HepG2 (cell line): ENCODE measurements around the gene ESAM. TPM values are rescaled to one million over a fixed set of nuclear protein-coding genes. Genes with fewer than 3 reads are reported as not detected.

Source experiments
- ARID2 ChIP-seq: sonication (generic); formaldehyde crosslinking; IDR thresholded peaks from 2 replicates; pipeline ENCODE4 v1.8.1; 2022; ENCODE audit warnings: mild to moderate bottlenecking, missing genetic modification reagents, borderline replicate concordance
- DNMT1 ChIP-seq: sonication (generic); formaldehyde crosslinking; IDR thresholded peaks from 2 replicates; pipeline ENCODE4 v1.5.1; 2020; ENCODE audit warnings: mild to moderate bottlenecking, missing genetic modification reagents
- FOXC1 ChIP-seq: sonication (generic); formaldehyde crosslinking; IDR thresholded peaks from 2 replicates; pipeline ENCODE4 v1.8.0; 2022; ENCODE audit warnings: mild to moderate bottlenecking, missing genetic modification reagents, borderline replicate concordance
- KLF9 ChIP-seq: IDR thresholded peaks from 2 replicates; pipeline ENCODE4 v1.6.1; 2016; ENCODE audit warnings: low read depth
- SAFB2 ChIP-seq: sonication (generic); formaldehyde crosslinking; IDR thresholded peaks from 2 replicates; pipeline ENCODE4 v1.5.1; 2020; ENCODE audit warnings: missing genetic modification reagents, low read depth, mild to moderate bottlenecking, borderline replicate concordance
- ZFP36L2 ChIP-seq: sonication (generic); formaldehyde crosslinking; IDR thresholded peaks from 2 replicates; pipeline ENCODE4 v1.4.0; 2020; ENCODE audit warnings: missing genetic modification reagents
- ZNF160 ChIP-seq: sonication (generic); formaldehyde crosslinking; IDR thresholded peaks from 2 replicates; pipeline ENCODE4 v1.8.0; 2022; ENCODE audit warnings: mild to moderate bottlenecking, inconsistent platforms, missing genetic modification reagents
- ZNF367 ChIP-seq: sonication (generic); formaldehyde crosslinking; IDR thresholded peaks from 2 replicates; pipeline ENCODE4 v1.4.0; 2020; ENCODE audit warnings: missing genetic modification reagents, borderline replicate concordance
- ZNF543 ChIP-seq: sonication (generic); formaldehyde crosslinking; IDR thresholded peaks from 2 replicates; pipeline ENCODE4 v1.4.0; 2020; ENCODE audit warnings: mild to moderate bottlenecking, missing genetic modification reagents
- ZNF567 ChIP-seq: sonication (generic); formaldehyde crosslinking; IDR thresholded peaks from 2 replicates; pipeline ENCODE4 v1.8.1; 2023; ENCODE audit warnings: mild to moderate bottlenecking, missing genetic modification reagents, borderline replicate concordance
- ZNF782 ChIP-seq: sonication (generic); formaldehyde crosslinking; IDR thresholded peaks from 2 replicates; pipeline ENCODE4 v1.4.0; 2020; ENCODE audit warnings: missing genetic modification reagents, mild to moderate bottlenecking, borderline replicate concordance
- ZNF792 ChIP-seq: IDR thresholded peaks from 2 replicates; pipeline ENCODE4 v1.6.1; 2016
- polyA plus RNA-seq, 8 experiments: library from polyadenylated mRNA; depleted of rRNA in 3 of 8; stranded (reverse) in 7 of 8; unstranded in 1 of 8; fragments of >200 nt; fragmentation: Illumina TruSeq in 4 of 8; extraction: Trizol in 4 of 8; gene quantifications; 2 replicates each; pipeline versions ENCODE4 v1.2.1 to v1.2.3, GENCODE V29; 2011 to 2016; ENCODE audit warnings: low read depth in 4 of 8, missing spikeins in 1 of 8, mixed read lengths in 1 of 8; ENCODE audit not compliant: insufficient read depth in 1 of 8
- total RNA-seq, 5 experiments: library from RNA; depleted of rRNA; stranded (reverse); fragments of >200 nt; fragmentation: Illumina TruSeq; extraction: Trizol; gene quantifications; 2 replicates each; pipeline ENCODE4 v1.2.3, GENCODE V29; 2016; ENCODE audit warnings: low read depth in 1 of 5
- TF ChIP-seq, protein P1 (sequence below): sonication (generic); formaldehyde crosslinking; IDR thresholded peaks from 2 replicates; pipeline ENCODE4 v1.4.0; 2020; ENCODE audit warnings: missing genetic modification reagents
- TF ChIP-seq, protein P2 (sequence below): sonication (generic); formaldehyde crosslinking; IDR thresholded peaks from 2 replicates; pipeline ENCODE4 v1.4.0; 2020; ENCODE audit warnings: mild to moderate bottlenecking, low read depth, missing genetic modification reagents
- TF ChIP-seq, protein P3 (sequence below): sonication (generic); formaldehyde crosslinking; IDR thresholded peaks from 2 replicates; pipeline ENCODE4 v1.4.0; 2020; ENCODE audit warnings: mild to moderate bottlenecking, missing genetic modification reagents
- TF ChIP-seq, protein P4 (sequence below): sonication (generic); formaldehyde crosslinking; IDR thresholded peaks from 2 replicates; pipeline ENCODE4; 2020; ENCODE audit warnings: missing genetic modification reagents, mild to moderate bottlenecking, borderline replicate concordance
- TF ChIP-seq, protein P5 (sequence below): sonication (generic); formaldehyde crosslinking; IDR thresholded peaks from 2 replicates; pipeline ENCODE4 v1.5.0; 2020; ENCODE audit warnings: mild to moderate bottlenecking, low read depth, missing genetic modification reagents, borderline replicate concordance
- TF ChIP-seq, protein P6 (sequence below): sonication (generic); formaldehyde crosslinking; IDR thresholded peaks from 2 replicates; pipeline ENCODE4 v1.5.1; 2020; ENCODE audit warnings: mild to moderate bottlenecking, missing genetic modification reagents, moderate library complexity

ESAM gene
- total and polyA plus RNA-seq, 2 of the 13 experiments (the other 11 are each of a cell fraction or from before 2014, with no cell fraction given) = 1.2 to 6.8 TPM

DNA sequence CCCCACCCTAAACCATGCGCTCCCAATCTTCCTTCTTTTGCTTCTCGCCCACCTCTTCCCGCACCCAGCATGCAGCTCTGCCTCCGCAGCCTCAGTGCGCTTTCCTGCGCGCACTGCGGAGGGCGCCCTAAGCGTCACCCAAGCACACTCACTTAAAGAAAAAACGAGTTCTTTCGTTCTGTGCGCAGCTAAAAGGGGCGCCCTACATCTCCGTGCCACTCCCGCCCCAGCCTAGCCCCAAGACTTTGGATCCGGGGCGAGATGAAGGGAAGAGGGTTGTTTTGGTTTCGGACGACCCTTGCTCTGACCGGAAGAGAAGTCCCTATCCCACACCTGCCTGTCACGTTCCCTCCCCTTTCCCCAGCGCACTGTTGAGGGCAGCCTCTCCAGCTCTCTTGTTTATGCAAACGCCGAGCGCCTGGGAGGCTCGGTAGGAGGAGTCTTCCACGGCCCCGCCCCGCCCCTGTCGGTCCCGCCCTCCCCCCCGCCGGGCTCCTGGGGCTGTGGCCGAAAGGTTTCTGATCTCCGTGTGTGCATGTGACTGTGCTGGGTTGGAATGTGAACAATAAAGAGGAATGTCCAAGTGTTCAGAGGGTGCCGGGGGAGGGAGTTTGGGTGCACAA lies 15.4 kb downstream of the ESAM start (continued):
- TF ChIP-seq SAFB2 (CRISPR knock-in tag) = peak; percentile 73; the same call in 1 of the 2 replicates
- TF ChIP-seq ZNF160 = 0 out of 2 replicates have a peak, but pooled peaks have one; percentile 28
- TF ChIP-seq, protein P1, sequence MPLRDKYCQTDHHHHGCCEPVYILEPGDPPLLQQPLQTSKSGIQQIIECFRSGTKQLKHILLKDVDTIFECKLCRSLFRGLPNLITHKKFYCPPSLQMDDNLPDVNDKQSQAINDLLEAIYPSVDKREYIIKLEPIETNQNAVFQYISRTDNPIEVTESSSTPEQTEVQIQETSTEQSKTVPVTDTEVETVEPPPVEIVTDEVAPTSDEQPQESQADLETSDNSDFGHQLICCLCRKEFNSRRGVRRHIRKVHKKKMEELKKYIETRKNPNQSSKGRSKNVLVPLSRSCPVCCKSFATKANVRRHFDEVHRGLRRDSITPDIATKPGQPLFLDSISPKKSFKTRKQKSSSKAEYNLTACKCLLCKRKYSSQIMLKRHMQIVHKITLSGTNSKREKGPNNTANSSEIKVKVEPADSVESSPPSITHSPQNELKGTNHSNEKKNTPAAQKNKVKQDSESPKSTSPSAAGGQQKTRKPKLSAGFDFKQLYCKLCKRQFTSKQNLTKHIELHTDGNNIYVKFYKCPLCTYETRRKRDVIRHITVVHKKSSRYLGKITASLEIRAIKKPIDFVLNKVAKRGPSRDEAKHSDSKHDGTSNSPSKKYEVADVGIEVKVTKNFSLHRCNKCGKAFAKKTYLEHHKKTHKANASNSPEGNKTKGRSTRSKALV (CRISPR knock-in tag) = peak; percentile 85
- no peak for TF ChIP-seq ZNF567 (CRISPR knock-in tag)
- TF ChIP-seq, protein P2, sequence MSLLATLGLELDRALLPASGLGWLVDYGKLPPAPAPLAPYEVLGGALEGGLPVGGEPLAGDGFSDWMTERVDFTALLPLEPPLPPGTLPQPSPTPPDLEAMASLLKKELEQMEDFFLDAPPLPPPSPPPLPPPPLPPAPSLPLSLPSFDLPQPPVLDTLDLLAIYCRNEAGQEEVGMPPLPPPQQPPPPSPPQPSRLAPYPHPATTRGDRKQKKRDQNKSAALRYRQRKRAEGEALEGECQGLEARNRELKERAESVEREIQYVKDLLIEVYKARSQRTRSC (CRISPR knock-in tag) = no peak
- no peak for TF ChIP-seq FOXC1
- TF ChIP-seq ZNF782 (CRISPR knock-in tag) = peak; percentile 1; the same call in 1 of the 2 replicates
- TF ChIP-seq, protein P3, sequence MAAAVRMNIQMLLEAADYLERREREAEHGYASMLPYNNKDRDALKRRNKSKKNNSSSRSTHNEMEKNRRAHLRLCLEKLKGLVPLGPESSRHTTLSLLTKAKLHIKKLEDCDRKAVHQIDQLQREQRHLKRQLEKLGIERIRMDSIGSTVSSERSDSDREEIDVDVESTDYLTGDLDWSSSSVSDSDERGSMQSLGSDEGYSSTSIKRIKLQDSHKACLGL (CRISPR knock-in tag) = 0 out of 2 replicates have a peak, but pooled peaks have one; percentile 71
- TF ChIP-seq ARID2 (CRISPR knock-in tag) = no peak
- TF ChIP-seq, protein P4, sequence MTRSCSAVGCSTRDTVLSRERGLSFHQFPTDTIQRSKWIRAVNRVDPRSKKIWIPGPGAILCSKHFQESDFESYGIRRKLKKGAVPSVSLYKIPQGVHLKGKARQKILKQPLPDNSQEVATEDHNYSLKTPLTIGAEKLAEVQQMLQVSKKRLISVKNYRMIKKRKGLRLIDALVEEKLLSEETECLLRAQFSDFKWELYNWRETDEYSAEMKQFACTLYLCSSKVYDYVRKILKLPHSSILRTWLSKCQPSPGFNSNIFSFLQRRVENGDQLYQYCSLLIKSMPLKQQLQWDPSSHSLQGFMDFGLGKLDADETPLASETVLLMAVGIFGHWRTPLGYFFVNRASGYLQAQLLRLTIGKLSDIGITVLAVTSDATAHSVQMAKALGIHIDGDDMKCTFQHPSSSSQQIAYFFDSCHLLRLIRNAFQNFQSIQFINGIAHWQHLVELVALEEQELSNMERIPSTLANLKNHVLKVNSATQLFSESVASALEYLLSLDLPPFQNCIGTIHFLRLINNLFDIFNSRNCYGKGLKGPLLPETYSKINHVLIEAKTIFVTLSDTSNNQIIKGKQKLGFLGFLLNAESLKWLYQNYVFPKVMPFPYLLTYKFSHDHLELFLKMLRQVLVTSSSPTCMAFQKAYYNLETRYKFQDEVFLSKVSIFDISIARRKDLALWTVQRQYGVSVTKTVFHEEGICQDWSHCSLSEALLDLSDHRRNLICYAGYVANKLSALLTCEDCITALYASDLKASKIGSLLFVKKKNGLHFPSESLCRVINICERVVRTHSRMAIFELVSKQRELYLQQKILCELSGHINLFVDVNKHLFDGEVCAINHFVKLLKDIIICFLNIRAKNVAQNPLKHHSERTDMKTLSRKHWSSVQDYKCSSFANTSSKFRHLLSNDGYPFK (CRISPR knock-in tag) = peak; percentile 75; the same call in 1 of the 2 replicates
- TF ChIP-seq ZFP36L2 = no peak
- TF ChIP-seq, protein P5, sequence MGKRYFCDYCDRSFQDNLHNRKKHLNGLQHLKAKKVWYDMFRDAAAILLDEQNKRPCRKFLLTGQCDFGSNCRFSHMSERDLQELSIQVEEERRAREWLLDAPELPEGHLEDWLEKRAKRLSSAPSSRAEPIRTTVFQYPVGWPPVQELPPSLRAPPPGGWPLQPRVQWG (CRISPR knock-in tag) = no peak
- TF ChIP-seq, protein P6, sequence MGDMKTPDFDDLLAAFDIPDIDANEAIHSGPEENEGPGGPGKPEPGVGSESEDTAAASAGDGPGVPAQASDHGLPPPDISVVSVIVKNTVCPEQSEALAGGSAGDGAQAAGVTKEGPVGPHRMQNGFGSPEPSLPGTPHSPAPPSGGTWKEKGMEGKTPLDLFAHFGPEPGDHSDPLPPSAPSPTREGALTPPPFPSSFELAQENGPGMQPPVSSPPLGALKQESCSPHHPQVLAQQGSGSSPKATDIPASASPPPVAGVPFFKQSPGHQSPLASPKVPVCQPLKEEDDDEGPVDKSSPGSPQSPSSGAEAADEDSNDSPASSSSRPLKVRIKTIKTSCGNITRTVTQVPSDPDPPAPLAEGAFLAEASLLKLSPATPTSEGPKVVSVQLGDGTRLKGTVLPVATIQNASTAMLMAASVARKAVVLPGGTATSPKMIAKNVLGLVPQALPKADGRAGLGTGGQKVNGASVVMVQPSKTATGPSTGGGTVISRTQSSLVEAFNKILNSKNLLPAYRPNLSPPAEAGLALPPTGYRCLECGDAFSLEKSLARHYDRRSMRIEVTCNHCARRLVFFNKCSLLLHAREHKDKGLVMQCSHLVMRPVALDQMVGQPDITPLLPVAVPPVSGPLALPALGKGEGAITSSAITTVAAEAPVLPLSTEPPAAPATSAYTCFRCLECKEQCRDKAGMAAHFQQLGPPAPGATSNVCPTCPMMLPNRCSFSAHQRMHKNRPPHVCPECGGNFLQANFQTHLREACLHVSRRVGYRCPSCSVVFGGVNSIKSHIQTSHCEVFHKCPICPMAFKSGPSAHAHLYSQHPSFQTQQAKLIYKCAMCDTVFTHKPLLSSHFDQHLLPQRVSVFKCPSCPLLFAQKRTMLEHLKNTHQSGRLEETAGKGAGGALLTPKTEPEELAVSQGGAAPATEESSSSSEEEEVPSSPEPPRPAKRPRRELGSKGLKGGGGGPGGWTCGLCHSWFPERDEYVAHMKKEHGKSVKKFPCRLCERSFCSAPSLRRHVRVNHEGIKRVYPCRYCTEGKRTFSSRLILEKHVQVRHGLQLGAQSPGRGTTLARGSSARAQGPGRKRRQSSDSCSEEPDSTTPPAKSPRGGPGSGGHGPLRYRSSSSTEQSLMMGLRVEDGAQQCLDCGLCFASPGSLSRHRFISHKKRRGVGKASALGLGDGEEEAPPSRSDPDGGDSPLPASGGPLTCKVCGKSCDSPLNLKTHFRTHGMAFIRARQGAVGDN (CRISPR knock-in tag) = peak; percentile 86
- no peak for TF ChIP-seq ZNF543
- TF ChIP-seq ZNF367 = no peak
- TF ChIP-seq DNMT1 (CRISPR knock-in tag) = 0 out of 2 replicates have a peak, but pooled peaks have one; percentile 65
- TF ChIP-seq ZNF792 (CRISPR knock-in tag) = no peak
- no peak for TF ChIP-seq KLF9 (CRISPR knock-in tag)
